Naive thymus-derived CD4-positive, alpha-beta T cell (primary cell): ENCODE data around the gene POU6F2. TPM values are rescaled to one million over a fixed set of nuclear protein-coding genes. Genes with fewer than 3 reads are reported as not detected.

ENCODE experiments used
- ATAC-seq: fragments of 150-1000 bp; cut with Tn5 transposase; 2 replicates; pipeline ENCODE4 v1.10.0; 2021; ENCODE audit warnings: mild to moderate bottlenecking, moderate library complexity
- CTCF ChIA-PET: fragments of 350-600 bp; sonication (Branson Sonifier 250); formaldehyde crosslinking; loops from one replicate; lab custom pipeline; 2021; ENCODE audit warnings: antibody characterized with exemption; lab: Charles Lee
- POLR2A ChIA-PET: fragments of 350-600 bp; sonication (Branson Sonifier 250); formaldehyde crosslinking; loops from one replicate; lab custom pipeline; 2021; ENCODE audit warnings: antibody characterized with exemption, inconsistent platforms; lab: Charles Lee
- DNase-seq, 9 donors: peaks; one replicate each; pipeline versions ENCODE4 v3.0.0 to v3.0.0-alpha.2; 2020 to 2022; ENCODE audit warnings: mixed read lengths in 1 of 9
- H3K27ac ChIP-seq: one replicate; pipeline ENCODE4 v1.7.0; 2013; ENCODE audit warnings: mild to moderate bottlenecking, low read depth, low read length, moderate library complexity
- H3K27me3 ChIP-seq, 2 donors: one replicate each; pipeline ENCODE4 v1.7.0; 2013; ENCODE audit warnings: low read length in 2 of 2, mild to moderate bottlenecking in 2 of 2, moderate library complexity in 2 of 2; ENCODE audit not compliant: control insufficient read depth in 2 of 2, insufficient read depth in 2 of 2
- H3K36me3 ChIP-seq, 3 experiments: 1 replicate in 2 of 3; 2 replicates in 1 of 3; pipeline ENCODE4 v1.7.0; 2013; ENCODE audit warnings: low read length in 3 of 3, mild to moderate bottlenecking in 3 of 3, moderate library complexity in 1 of 3; ENCODE audit not compliant: insufficient read depth in 3 of 3, control insufficient read depth in 2 of 3
- H3K4me1 ChIP-seq, 2 donors: one replicate each; pipeline ENCODE4 v1.7.0; 2013; ENCODE audit warnings: low read length in 2 of 2, mild to moderate bottlenecking in 2 of 2, moderate library complexity in 1 of 2; ENCODE audit not compliant: control insufficient read depth in 2 of 2, insufficient read depth in 2 of 2
- H3K4me3 ChIP-seq: 2 replicates; pipeline ENCODE4 v1.7.0; 2013; ENCODE audit warnings: mild to moderate bottlenecking, low read length
- H3K9me3 ChIP-seq, 3 experiments: 1 replicate in 2 of 3; 2 replicates in 1 of 3; pipeline ENCODE4 v1.7.0; 2013; ENCODE audit warnings: low read length in 3 of 3; ENCODE audit not compliant: control insufficient read depth in 2 of 3
- H3K27ac Mint-ChIP-seq, 9 donors: one replicate each; pipeline ENCODE4 v1.8.0; 2020 to 2022; ENCODE audit warnings: mixed read lengths in 9 of 9, mild to moderate bottlenecking in 8 of 9, moderate library complexity in 5 of 9, inconsistent platforms in 2 of 9
- H3K27me3 Mint-ChIP-seq, 5 donors: one replicate each; pipeline ENCODE4 v1.8.0; 2021 to 2022; ENCODE audit warnings: mixed read lengths in 5 of 5, mild to moderate bottlenecking in 1 of 5
- H3K36me3 Mint-ChIP-seq, 5 donors: one replicate each; pipeline ENCODE4 v1.8.0; 2020 to 2022; ENCODE audit warnings: mixed read lengths in 5 of 5, mild to moderate bottlenecking in 3 of 5, inconsistent platforms in 1 of 5
- H3K4me1 Mint-ChIP-seq, 7 donors: one replicate each; pipeline ENCODE4 v1.8.0; 2020 to 2022; ENCODE audit warnings: mixed read lengths in 7 of 7, mild to moderate bottlenecking in 3 of 7, inconsistent platforms in 1 of 7
- H3K4me3 Mint-ChIP-seq, 10 donors: one replicate each; pipeline ENCODE4 v1.8.0; 2020 to 2022; ENCODE audit warnings: mild to moderate bottlenecking in 10 of 10, mixed read lengths in 10 of 10, moderate library complexity in 6 of 10, inconsistent platforms in 2 of 10
- H3K9me3 Mint-ChIP-seq, 11 donors: one replicate each; pipeline ENCODE4 v1.8.0; 2020 to 2022; ENCODE audit warnings: mixed read lengths in 11 of 11, mild to moderate bottlenecking in 4 of 11, inconsistent platforms in 1 of 11, moderate library complexity in 1 of 11
- intact Hi-C, 2 donors: fragments of 100-400 bp; cut with micrococcal nuclease; formaldehyde crosslinking; loops; one replicate each; pipeline ENCODE4 v1.15.1; 2023
- polyA plus RNA-seq, 2 donors: library from polyadenylated mRNA; unstranded; fragments of 300-500 nt; fragmentation: Illumina TruSeq; gene quantifications; one replicate each; pipeline ENCODE4 v1.2.3, GENCODE V29; 2021
- total RNA-seq, 6 experiments: library from RNA in 5 of 6; stranded (reverse) in 5 of 6; gene quantifications; 1 replicate in 5 of 6; 2 replicates in 1 of 6; pipeline ENCODE4 v1.2.3 and lab custom pipeline; 2021 to 2026

POU6F2 gene
- total and polyA plus RNA-seq, 7 experiments from 2014 or later: 0.24 TPM; not detected in 6

- POLR2A ChIA-PET: no interaction called here
- H3K4me1 Mint-ChIP-seq: no peaks in the 10 kb centered on the region
- intact Hi-C loops: no loop called here
- CTCF ChIA-PET: no interaction called here
- H3K27ac Mint-ChIP-seq: no peak overlapping the region
- no peak overlapping the region for H3K4me3 ChIP-seq
- peaks cover 0 to 3% of the 10 kb centered on the region in 2 donors for H3K27me3 ChIP-seq
- peaks cover 0 to 11% (median 5%) of the 10 kb centered on the region in 5 donors for H3K27me3 Mint-ChIP-seq
- no peaks in the 10 kb centered on the region for H3K4me1 ChIP-seq
- no peaks in the 10 kb centered on the region for H3K9me3 ChIP-seq
- no peaks in the 10 kb centered on the region for H3K36me3 ChIP-seq
- no peaks in the 10 kb centered on the region for H3K9me3 Mint-ChIP-seq
- no peak overlapping the region for H3K4me3 Mint-ChIP-seq
- H3K27ac ChIP-seq: no peak overlapping the region
- no peak for ATAC-seq
- no peak for DNase-seq
- no peaks in the 10 kb centered on the region for H3K36me3 Mint-ChIP-seq
These were observed 275.2 kb downstream of the POU6F2 start for GRCh38 chr7:39252916-39253315.

GRCh38 chr7:39259391-39260003 lies 281.8 kb downstream of the POU6F2 start:
- Mint-ChIP-seq H3K9me3 (peaks cover 0 to 1% (median 0%) of the 10 kb centered on the region in 11 donors), H3K4me1 (no peaks in the 10 kb centered on the region), H3K27ac (no peak overlapping the region), H3K36me3 (no peaks in the 10 kb centered on the region), H3K27me3 (peaks cover 0 to 3% (median 0%) of the 10 kb centered on the region in 5 donors), H3K4me3 (no peak overlapping the region)
- DNase-seq: no peak
- intact Hi-C loops: no loop called here
- no peaks in the 10 kb centered on the region for H3K36me3 ChIP-seq
- ATAC-seq: no peak
- H3K27me3 ChIP-seq: peaks cover 0 to 3% of the 10 kb centered on the region in 2 donors
- POLR2A ChIA-PET: no interaction called here
- no peak overlapping the region for H3K4me3 ChIP-seq
- no peaks in the 10 kb centered on the region for H3K4me1 ChIP-seq
- CTCF ChIA-PET: no interaction called here
- no peaks in the 10 kb centered on the region for H3K9me3 ChIP-seq
- H3K27ac ChIP-seq: no peak overlapping the region

GRCh38 chr7:39260279-39260844 lies 282.7 kb downstream of the POU6F2 start:
- no peak overlapping the region for H3K27ac ChIP-seq
- CTCF ChIA-PET: no interaction called here
- intact Hi-C loops: no loop called here
- H3K4me1 Mint-ChIP-seq: no peaks in the 10 kb centered on the region
- POLR2A ChIA-PET: no interaction called here
- ATAC-seq: no peak
- H3K4me3 Mint-ChIP-seq: no peak overlapping the region
- DNase-seq: no peak
- no peaks in the 10 kb centered on the region for H3K36me3 ChIP-seq
- peaks cover 0 to 3% of the 10 kb centered on the region in 2 donors for H3K27me3 ChIP-seq
- no peak overlapping the region for H3K27ac Mint-ChIP-seq
- H3K36me3 Mint-ChIP-seq: no peaks in the 10 kb centered on the region
- no peaks in the 10 kb centered on the region for H3K4me1 ChIP-seq
- no peaks in the 10 kb centered on the region for H3K9me3 ChIP-seq
- peaks cover 0 to 1% (median 0%) of the 10 kb centered on the region in 11 donors for H3K9me3 Mint-ChIP-seq
- H3K27me3 Mint-ChIP-seq: no peaks in the 10 kb centered on the region
- H3K4me3 ChIP-seq: no peak overlapping the region

- no peaks in the 10 kb centered on the region for H3K36me3 Mint-ChIP-seq
- Histone ChIP-seq H3K4me1 (no peaks in the 10 kb centered on the region), H3K36me3 (no peaks in the 10 kb centered on the region), H3K4me3 (no peak overlapping the region), H3K9me3 (no peaks in the 10 kb centered on the region), H3K27me3 (no peaks in the 10 kb centered on the region), H3K27ac (no peak overlapping the region)
- no peak overlapping the region for H3K27ac Mint-ChIP-seq
- ChIA-PET POLR2A (no interaction called here), CTCF (no interaction called here)
- ATAC-seq: no peak
- peaks cover 0 to 1% (median 0%) of the 10 kb centered on the region in 11 donors for H3K9me3 Mint-ChIP-seq
- intact Hi-C loops: no loop called here
- no peak for DNase-seq
- peaks cover 0 to 2% (median 0%) of the 10 kb centered on the region in 5 donors for H3K27me3 Mint-ChIP-seq
- H3K4me1 Mint-ChIP-seq: no peaks in the 10 kb centered on the region
- H3K4me3 Mint-ChIP-seq: no peak overlapping the region
These were observed 284.1 kb downstream of the POU6F2 start for GRCh38 chr7:39261771-39262170.

- Mint-ChIP-seq H3K36me3 (no peaks in the 10 kb centered on the region), H3K4me1 (no peaks in the 10 kb centered on the region), H3K27ac (no peak overlapping the region), H3K27me3 (peaks cover 0 to 23% (median 8%) of the 10 kb centered on the region in 5 donors), H3K9me3 (peaks cover 0 to 1% (median 0%) of the 10 kb centered on the region in 11 donors), H3K4me3 (no peak overlapping the region)
- H3K4me1 ChIP-seq: no peaks in the 10 kb centered on the region
- H3K36me3 ChIP-seq: no peaks in the 10 kb centered on the region
- DNase-seq: no peak
- no peak overlapping the region for H3K27ac ChIP-seq
- H3K27me3 ChIP-seq: no peaks in the 10 kb centered on the region
- CTCF ChIA-PET: interaction anchor here (0.8 kb wide), 1 partner anchor 11 kb away, joined by 3 read pairs; no protein-coding TSS in a partner anchor
- POLR2A ChIA-PET: no interaction called here
- ATAC-seq: no peak
- H3K9me3 ChIP-seq: no peaks in the 10 kb centered on the region
- intact Hi-C loops: no loop called here
- no peak overlapping the region for H3K4me3 ChIP-seq
These were observed 288.2 kb downstream of the POU6F2 start for GRCh38 chr7:39265641-39266591.

DNA sequence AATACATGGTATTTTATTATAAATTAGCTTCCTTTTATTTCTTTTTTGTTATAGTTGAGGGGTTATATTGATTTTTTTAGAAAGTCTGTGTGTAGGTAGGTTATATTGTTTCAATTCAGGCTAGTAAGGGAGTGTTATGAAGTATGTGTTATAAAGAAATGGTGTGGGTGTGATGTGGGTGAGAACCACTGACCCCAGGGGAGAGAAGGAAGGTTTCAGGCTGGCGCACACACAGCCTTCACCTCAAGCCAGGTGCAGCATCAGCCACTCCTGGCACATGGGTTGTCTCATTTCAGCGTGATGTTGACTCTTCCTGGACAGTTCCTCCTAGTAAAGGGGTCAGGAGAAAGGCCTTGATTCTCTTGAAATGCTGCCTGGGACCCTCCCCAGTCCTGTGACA lies 291.3 kb downstream of the POU6F2 start:
- peaks cover 0 to 34% (median 8%) of the 10 kb centered on the region in 5 donors for H3K27me3 Mint-ChIP-seq
- intact Hi-C loops: no loop called here
- ChIA-PET CTCF (no interaction called here), POLR2A (no interaction called here)
- peaks cover 0 to 6% (median 0%) of the 10 kb centered on the region in 11 donors for H3K9me3 Mint-ChIP-seq
- H3K27ac Mint-ChIP-seq: no peak overlapping the region
- no peaks in the 10 kb centered on the region for H3K9me3 ChIP-seq
- no peaks in the 10 kb centered on the region for H3K36me3 Mint-ChIP-seq
- H3K4me3 Mint-ChIP-seq: no peak overlapping the region
- H3K27me3 ChIP-seq: no peaks in the 10 kb centered on the region
- H3K4me3 ChIP-seq: no peak overlapping the region
- DNase-seq (no peak), ATAC-seq (no peak)
- H3K36me3 ChIP-seq: no peaks in the 10 kb centered on the region
- no peaks in the 10 kb centered on the region for H3K4me1 ChIP-seq
- no peaks in the 10 kb centered on the region for H3K4me1 Mint-ChIP-seq
- H3K27ac ChIP-seq: no peak overlapping the region
